HG02981 (cell line): ENCODE data around the gene SLC43A3.

Experiments used
- ATAC-seq: cut with Tn5 transposase; IDR thresholded peaks from one replicate; pipeline ENCODE4 v1.9.1; 2021; ENCODE audit warnings: mild to moderate bottlenecking, moderate library complexity; ENCODE audit not compliant: unreplicated experiment

The SLC43A3 gene

DNA sequence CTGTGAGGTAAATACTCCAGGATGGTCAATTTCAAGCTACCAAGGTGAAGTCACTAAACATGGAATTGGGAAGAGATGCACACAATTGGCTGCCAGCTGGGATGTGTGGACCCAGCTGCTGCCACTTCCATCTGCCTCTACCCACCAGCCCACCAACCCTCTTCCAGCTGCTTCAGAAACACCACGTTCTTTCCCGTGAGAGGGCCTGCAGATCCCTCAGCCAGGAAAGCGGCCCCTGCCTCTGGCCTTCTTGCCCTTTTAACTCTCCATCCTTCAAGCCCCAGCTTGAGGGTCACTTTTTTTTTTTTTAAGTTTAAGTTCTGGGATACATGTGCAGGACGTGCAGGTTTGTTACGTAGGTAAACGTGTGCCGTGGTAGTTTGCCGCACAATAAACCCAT is 65.9 kb downstream of the SLC43A3 start:
- ATAC-seq, result no peak

DNA sequence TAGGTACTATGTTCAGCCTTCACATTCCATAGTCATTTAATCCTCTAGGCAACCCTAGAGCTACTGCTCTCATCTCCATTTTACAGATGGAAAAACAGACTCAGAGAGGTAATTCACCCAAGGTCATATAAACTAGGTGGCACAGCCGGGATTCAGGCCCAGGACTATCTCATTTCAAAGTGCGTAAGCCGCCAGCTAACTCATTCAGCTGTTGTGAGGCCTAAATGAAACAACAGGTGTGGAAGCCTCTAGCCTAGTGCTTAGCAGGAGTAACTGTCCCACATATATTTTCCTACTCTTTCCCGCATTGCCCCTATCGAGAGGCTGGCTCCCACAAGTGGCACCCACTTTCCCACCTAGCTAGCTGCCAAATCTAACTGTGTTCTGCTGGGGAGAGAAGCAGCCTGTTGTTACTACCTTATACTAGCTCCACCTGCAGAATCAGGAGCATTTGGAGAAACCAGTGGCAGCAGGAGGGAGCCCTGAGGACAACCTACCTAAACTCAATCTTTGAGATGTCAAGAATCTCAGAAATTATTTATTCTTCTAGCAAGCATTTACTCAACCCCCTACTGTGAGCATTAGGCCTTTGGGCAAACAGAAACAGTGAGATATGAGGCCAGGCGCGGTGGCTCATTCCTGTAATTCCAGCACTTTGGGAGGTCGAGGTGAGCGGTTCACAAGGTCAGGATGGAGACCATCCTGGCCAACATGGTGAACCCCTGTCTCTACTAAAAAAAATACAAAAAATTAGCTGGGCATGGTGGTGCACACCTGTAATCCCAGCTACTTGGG is 66.8 kb downstream of the SLC43A3 start:
- ATAC-seq, result no peak

DNA sequence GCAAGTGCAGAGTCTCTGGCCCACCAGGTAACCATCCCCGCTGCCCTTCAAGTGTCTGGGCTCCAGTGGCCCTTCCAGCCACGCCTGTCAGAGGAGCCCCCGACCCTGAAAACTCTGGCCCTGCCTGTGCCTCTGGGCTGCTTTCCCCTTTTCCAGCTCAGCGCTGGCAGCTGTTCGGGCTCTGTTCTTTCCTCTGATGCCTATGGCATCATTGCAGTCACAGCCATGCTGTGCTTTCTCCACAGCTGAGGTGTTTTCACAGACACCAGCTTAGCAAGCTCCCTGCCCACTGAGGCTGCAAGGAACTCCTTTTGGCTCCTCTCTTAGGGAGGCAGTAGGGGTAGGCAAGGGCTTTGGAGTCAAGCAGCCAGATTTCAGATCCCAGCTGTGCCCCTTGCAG is 67.5 kb downstream of the SLC43A3 start:
- no peak for ATAC-seq

DNA sequence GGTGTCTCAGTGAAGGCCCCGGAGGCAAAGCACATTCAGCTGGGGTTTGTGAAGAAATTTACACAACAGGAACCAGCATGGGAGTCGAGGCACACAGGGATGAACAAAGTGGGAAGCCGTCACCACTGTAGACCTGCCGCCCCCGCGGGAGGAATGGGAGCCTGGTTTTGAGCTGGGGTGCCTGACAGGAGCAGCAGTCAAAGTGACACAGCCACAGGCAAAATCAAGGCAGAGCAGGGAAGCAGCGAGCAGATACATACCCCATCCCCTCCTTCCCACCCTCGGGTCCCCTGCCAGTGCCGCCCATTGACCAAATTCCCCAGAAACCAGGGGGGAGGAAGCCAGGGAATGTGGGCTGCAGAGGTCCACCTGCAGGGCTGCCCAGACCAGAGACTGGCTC is 67.9 kb downstream of the SLC43A3 start:
- ATAC-seq, result no peak

DNA sequence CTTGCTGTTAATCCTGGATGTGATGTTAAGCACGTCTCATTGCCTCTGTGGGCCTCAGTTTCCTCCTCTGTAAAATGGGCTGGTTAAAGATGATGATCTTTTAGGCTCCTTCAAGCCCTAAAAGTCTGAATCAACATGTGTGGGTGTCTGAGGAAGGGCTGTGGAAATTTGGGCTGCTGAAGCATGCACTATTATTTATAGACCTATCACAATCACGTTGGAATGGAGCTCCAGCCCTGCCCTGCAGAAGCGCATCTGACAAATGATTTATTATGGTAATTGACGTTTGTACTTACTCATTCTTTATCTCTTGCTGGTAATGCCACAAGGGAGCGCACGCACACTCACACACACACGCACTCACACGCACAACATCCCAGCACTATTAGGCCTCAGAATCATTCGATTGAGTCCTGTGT is 68.4 kb downstream of the SLC43A3 start:
- no peak for ATAC-seq

DNA sequence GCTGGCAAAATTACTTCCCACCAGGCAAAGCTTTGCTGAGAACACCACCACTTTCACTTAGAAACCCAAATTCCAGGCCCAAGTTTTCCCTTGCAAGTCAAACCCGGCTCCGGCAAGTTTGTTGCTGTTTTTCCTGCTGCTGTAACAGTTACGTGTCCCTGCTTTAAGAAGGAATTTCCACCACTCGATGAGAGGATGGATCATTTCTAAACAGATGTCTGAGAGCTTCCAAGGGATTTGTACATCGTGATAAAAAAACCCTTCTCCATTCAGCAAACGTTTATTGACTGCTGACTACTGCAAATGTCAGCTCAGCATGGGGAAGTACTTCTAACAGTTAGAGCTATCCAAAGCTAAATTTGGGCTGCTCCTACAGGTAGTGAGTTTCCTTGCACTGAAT is 69.1 kb downstream of the SLC43A3 start:
- no peak for ATAC-seq

DNA sequence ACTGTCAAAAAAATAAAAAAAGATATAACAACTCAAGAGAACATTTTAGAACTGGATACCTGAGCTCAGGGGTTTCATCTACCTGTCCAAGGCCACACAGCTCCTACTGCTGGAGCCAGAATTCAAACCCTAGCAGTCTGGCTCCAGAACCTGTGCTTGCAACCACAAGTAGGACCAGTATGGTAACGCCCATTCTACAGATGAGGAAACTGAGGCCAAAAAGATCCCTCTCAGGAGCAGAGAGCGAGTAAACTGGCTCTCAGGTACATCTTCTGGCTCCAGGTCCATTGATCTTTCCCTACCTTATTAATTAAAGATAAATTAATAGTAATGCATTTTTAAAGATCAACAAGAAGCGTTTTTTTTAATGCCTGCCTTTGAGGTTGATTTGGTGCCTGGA is 69.6 kb downstream of the SLC43A3 start:
- no peak for ATAC-seq
